Measurements from ENCODE around the gene FBXL3.
"Not testable (repeated sequence)": the region's sequence is repeated elsewhere in the genome, so short reads cannot be mapped to it uniquely, and the experiment has no call there.

Gene FBXL3

GRCh38 chr13:77028202-77028601, 1.2 kb upstream of the FBXL3 start:
- no peak for DNase-seq (ENCODE audit: low read depth in 4 of 4, low spot score in 1 of 4)

DNA sequence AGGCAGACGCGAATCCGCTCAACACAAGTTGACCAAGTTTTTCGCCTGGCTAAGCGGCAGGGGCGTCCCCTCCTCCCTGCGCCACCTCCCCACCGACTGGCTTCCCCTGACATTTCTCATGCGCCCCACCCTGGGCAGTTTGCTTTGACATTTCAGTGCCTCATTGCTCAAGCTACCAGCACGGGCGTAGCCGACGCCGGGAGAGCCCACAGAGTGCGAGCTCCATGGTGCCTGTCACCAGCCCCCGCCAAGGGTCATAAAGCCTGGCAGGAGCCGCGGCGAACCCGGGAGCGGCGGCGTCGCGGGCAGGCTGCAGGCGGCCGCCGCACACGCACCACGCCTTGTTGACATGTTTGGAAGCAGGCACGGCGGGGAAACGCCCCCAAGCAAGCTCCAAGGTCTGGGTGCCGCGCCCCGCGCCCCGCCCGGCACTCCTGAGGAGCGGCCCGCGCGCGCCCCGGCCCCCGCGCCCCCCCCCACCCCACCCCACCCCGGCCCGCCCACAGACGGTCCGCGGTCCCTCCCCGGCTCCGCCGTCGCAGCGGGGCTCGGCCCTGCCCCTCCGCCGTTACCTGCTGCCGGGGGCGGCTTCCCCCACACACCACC, 601 bp downstream of the FBXL3 start:
- peak; percentile 17 to 71 (median 50) for DNase-seq (ENCODE audit: low read depth in 4 of 4, low spot score in 1 of 4)

GRCh38 chr13:77022341-77022740, 4.6 kb downstream of the FBXL3 start:
- DNase-seq (ENCODE audit: low read depth in 4 of 4, low spot score in 1 of 4): no peak

- DNase-seq (ENCODE audit: low read depth in 4 of 4, low spot score in 1 of 4): no peak
Observed at GRCh38 chr13:77019756-77020155, 7.2 kb downstream of the FBXL3 start.

DNA sequence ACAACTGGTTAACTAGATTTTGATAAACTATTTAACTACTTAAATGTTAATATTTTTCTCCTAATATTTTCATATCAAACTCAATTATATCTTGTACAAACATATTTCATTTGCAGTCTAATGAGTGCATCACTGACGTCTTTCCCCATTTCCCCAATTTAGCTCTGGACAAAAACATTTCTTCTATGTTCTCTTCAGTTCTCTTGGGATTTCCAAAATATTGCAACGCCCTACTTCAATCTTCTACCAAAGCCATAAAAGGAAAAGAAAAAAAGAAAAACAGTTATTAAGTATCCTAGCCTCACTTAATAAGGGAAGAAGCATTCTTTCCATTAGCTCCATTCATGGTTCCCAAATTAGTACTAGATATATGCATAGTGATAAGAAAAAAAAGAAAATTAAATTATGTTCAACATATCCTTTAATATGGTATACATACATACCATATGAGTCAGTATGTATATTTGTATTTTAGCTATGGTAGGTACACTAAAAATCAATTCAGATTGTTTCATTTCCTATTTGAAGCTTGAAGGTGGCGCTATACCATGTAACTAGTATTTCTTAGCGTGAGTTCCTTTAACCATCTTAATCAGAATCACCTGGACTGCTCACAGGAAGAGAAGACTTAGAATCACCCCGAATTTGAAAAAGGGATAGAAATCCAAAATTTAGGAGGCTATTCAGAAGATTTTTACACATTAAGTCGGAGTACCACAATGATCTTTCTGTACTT, 9.9 kb downstream of the FBXL3 start:
- DNase-seq (ENCODE audit: low read depth in 4 of 4, low spot score in 1 of 4): no peak

GRCh38 chr13:77016251-77016812, 10.6 kb downstream of the FBXL3 start:
- DNase-seq (ENCODE audit: low read depth in 4 of 4, low spot score in 1 of 4): no peak

DNA sequence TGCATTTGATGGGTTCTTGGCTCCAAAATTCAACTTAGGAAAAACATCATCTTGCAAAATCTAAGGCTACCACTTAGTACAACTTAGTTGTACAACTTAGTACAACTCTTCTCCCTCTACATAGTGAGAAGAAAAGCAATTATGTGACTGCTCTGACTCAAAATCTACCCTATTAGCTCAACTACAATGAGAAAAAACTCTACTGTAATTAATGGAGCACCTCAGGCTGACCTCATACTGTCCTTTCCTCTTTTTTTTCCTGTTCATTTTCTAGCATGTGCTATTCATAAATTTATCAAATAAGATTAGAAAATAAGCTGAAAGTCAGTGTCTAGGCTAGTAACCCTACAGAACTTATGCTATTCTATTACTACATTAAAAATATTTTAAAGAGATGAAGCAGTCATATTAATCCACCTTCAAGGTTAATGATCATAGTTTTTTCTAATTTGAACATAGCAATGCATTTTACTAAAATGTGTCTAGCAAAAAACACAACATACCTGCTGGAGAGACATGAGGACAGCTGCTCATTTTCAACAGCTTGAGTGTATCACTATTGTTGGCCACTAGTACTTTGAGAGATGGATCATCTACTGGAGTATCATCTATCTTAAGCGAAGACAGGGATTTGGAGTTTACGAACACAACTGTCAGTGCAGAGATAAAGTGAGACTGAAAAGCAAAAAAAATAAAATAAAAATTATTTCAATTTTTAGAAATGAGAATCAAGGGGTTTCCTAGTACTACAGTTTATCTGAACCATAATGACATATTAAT, 11.9 kb downstream of the FBXL3 start:
- DNase-seq (ENCODE audit: low read depth in 4 of 4, low spot score in 1 of 4): no peak

GRCh38 chr13:77013853-77014542, 13.0 kb downstream of the FBXL3 start:
- DNase-seq (ENCODE audit: low read depth in 4 of 4, low spot score in 1 of 4): no peak

- not testable (repeated sequence) for DNase-seq (ENCODE audit: low read depth in 4 of 4, low spot score in 1 of 4)
Observed at GRCh38 chr13:77009719-77010118, 17.2 kb downstream of the FBXL3 start.

GRCh38 chr13:77009011-77009410, 17.9 kb downstream of the FBXL3 start:
- DNase-seq (ENCODE audit: low read depth in 4 of 4, low spot score in 1 of 4): no peak

DNA sequence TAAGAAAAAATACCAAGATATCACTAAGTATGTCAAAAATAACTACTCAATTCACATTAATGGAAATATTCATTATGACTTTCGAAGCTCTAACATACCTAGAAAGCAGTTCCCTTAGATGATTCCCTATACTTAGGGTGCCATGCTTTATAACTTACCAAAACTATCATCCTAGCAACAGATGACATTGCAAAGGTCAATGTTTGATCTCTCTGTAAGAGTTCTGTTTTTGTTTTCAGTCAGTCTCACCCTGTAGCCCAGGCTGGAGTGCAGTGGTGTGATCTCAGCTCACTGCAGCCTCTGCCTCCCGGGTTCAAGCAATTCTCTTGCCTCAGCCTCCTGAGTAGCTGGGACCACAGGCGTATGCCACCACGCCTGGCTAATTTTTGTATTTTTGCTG, 18.6 kb downstream of the FBXL3 start:
- DNase-seq (ENCODE audit: low read depth in 4 of 4, low spot score in 1 of 4): not testable (repeated sequence)

DNA sequence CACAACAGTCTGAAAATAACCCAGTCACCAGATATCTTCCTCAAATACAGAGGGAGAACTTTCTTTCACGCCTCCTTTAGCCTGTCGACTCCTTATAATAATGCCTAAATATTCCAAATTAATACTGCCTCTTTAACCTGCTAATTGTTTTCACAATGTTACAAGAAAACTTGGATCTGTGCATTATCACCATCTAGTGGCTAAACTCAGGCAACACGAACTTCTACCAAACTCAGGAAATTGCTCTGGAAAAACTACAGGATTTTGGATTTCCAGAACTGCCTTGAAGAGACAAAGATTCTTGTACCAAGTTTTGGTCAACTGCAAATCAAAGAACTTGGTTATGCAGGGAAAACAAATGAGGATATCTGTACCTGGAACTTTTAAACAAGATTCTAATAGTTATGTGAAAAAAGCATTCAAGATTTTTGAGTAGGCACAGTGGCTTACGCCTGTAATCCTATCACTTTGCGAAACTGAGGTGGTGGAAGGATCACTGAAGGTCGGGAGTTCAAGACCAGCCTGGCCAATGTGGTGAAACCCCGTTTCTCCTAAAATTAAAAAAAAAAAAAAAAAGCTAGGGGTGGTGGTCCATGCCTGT, 24.3 kb downstream of the FBXL3 start:
- no peak for DNase-seq (ENCODE audit: low read depth in 4 of 4, low spot score in 1 of 4)

GRCh38 chr13:77001963-77002587, 24.9 kb downstream of the FBXL3 start:
- DNase-seq (ENCODE audit: low read depth in 4 of 4, low spot score in 1 of 4): no peak

- DNase-seq (ENCODE audit: low read depth in 4 of 4, low spot score in 1 of 4): no peak
Observed at GRCh38 chr13:77001540-77001939, 25.4 kb downstream of the FBXL3 start.

DNA sequence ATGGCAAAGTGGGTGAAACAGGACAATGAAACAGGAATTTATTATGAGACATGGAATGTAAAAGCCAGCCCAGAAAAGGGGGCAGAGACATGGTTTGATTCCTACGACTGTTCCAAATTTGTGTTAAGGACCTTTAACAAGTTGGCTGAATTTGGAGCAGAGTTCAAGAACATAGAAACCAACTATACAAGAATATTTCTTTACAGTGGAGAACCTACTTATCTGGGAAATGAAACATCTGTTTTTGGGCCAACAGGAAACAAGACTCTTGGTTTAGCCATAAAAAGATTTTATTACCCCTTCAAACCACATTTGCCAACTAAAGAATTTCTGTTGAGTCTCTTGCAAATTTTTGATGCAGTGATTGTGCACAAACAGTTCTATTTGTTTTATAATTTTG, 26.5 kb downstream of the FBXL3 start:
- DNase-seq (ENCODE audit: low read depth in 4 of 4, low spot score in 1 of 4): no peak

GRCh38 chr13:76994281-76994680, 32.7 kb downstream of the FBXL3 start:
- no peak for DNase-seq (ENCODE audit: low read depth in 4 of 4, low spot score in 1 of 4)

DNA sequence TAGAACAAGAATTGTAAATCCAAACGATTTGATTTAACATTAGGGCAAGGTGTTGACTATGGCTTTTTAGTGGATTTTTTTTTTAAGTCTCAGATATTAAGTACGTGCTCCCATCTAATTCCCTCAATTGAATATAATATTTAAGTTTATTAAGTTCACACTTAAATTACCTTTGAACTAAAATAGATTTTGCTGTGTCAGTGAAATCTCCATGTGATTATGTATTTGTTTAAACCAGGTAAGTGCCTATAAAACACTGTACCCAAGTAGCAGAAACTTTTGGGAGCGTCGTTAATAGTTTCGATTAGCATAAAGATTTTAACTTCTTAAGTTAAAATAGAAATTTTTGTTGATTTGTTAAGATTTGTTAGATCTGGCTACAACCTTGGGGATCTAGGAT, 33.5 kb downstream of the FBXL3 start:
- no peak for DNase-seq (ENCODE audit: low read depth in 4 of 4, low spot score in 1 of 4)

DNA sequence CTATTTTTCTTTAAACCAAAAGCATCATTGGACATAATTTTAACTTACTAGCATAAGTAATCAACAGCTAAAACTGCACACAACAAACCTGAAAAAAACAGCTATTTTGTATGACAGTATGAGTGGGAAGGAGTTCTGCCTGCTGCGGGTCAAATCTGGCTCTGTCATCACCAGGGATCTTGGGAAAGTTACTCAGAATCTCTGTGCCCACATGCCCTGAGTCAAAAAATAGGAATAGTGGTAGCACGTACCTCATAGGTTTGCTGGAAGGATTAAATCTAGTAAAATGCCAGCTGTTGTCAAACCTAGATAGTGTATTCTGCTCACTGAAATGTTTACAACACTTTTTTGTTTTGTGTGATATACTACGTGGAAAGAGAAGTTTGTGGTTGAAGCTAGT, 33.9 kb downstream of the FBXL3 start:
- DNase-seq (ENCODE audit: low read depth in 4 of 4, low spot score in 1 of 4): no peak

- DNase-seq (ENCODE audit: low read depth in 4 of 4, low spot score in 1 of 4): no peak
Observed at GRCh38 chr13:76992548-76993001, 34.4 kb downstream of the FBXL3 start.

DNA sequence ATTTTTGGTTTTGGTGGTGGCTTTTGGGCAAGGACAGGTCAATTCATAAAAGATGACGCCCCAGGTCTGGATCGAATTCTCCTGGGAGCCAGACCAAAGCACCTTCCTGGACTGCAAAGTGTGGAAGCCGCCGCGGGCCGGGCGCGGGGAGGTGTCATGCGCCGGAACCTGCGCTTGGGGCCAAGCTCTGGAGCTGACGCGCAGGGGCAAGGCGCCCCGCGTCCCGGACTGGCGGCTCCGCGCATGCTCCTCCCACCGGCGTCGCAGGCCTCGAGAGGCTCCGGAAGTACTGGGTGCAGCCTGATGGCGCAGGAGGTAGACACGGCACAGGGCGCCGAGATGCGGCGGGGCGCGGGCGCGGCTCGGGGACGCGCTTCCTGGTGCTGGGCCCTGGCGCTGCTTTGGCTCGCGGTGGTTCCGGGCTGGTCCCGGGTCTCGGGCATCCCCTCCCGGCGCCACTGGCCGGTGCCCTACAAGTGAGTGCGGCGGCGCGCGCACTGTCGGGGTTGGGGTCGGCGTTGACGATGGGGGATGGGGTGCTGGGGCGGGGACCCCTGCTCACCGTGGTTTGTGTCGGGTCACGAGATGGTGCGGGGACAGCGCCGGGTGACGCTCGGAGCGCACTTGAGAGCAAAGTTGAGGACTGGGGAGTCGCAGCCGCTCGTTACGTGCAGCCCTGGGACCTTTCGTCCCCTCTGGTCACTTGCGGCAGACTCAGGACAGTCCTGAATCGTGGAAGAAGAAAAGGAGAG, 35.0 kb downstream of the FBXL3 start, which contains the start of gene CLN5:
Gene CLN5, plus strand, starts transcription at position 286 of the 752 bp plus-strand sequence. Its CDS starts 18 bp downstream, at position 304.
- peak; percentile 69 to 89 (median 82) for DNase-seq (ENCODE audit: low read depth in 4 of 4, low spot score in 1 of 4)
